Inferior parietal cortex (tissue), 1 donor: ENCODE results near the gene MYEOV.

ENCODE experiments used
- DNase-seq: peaks from one replicate; pipeline ENCODE4 v3.0.0-alpha.2; 2016; ENCODE audit errors: extremely low spot score

The MYEOV gene

GRCh38 chr11:69301455-69302401, 7.8 kb downstream of the MYEOV start:
- no peak for DNase-seq

DNA sequence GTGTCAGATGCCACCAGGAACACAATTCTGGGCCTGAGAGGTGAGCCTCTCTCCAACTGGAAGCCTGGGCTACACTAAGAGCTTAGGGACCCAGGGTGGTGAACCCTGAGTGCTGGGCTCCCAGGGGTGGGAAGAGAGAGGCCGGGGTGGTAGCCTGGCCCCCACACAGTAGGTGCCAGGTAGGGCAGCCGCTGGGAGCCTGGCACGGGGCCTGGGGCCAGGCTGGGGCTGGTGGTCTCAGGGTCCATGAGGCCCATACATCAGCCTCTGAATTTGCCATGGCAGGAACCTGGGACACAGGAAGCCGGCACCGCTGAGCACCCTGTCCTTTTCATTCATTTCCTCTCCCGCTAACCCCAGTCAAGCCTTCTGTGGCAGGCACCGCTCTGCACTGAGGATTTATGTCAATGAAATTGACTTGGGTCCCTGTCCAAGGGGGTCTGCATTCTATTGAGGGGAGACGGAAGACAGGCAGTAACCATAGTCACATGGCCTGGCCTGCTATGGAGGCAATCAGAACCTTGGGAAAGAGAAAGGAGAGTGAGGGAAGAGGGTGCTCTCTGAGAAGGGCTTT, 8.6 kb downstream of the MYEOV start:
- DNase-seq: no peak

DNA sequence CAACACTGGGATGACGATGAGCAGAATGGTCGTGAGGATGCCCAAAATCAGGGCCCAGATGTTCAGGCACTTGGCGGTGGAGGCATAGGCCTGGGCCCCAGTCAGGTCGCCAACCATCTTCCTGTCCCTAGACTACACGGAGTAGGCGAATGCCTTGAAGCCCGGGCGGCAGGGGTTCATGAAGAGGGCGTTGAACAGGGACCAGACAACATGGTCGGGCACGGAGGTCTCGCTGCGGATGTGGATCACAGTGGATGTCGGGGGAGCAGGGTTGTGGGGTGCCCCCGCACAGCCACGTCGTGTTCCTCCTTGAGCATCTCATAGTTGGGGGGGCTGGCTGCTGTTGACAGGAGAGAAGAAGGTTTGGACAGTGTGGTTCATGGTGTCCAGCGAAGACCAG, 9.5 kb downstream of the MYEOV start:
- DNase-seq: no peak

DNA sequence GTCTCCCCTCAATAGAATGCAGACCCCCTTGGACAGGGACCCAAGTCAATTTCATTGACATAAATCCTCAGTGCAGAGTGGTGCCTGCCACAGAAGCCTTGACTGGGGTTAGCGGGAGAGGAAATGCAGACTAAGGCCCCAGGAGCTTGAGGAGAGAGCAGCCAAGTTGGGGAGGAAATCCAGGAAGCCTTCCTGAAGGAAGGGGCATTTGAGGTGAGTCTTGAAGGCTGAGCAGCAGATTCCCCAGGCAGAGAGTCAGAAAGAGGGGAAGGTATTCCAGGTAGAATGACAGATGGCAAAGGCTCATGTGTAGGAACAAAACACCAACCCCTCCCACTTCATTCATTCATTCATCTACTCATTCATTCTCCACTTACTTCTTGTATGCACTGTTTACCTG, 10.3 kb downstream of the MYEOV start:
- DNase-seq: no peak

- no peak for DNase-seq
These were observed 10.7 kb downstream of the MYEOV start for GRCh38 chr11:69304686-69305085.

DNA sequence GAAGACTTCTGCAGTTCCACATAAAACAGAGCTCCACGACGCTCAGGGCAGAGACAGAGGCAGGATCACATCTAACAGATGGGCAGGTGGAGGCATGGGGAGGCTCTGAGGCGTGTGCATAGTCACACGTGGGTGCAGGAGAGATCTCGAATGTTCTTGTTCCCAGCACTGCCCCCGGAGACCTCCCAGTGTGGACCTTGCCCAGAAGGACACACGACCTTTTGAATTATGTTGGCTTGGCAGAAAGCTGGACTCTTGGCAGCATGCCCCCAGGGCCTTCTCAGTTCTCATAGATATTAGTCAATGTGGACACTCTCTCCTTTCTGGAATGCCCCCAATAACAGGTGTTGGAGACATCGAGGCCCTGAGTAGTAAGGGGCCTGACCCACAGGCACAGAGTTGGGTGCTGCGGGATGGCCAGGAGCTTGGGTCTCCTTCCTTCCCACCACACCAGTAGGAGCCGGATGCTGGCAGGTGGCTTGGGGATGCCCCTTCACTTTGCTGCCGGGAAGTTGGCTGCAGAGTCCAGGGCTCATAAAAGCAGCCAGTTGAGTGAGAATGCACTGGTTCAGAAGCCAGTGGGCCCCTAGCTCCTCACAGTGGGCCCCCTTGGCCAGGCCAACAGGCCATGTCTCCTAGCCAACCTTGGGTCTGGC, 12.1 kb downstream of the MYEOV start:
- no peak for DNase-seq

GRCh38 chr11:69306821-69307220, 12.9 kb downstream of the MYEOV start:
- no peak for DNase-seq

DNA sequence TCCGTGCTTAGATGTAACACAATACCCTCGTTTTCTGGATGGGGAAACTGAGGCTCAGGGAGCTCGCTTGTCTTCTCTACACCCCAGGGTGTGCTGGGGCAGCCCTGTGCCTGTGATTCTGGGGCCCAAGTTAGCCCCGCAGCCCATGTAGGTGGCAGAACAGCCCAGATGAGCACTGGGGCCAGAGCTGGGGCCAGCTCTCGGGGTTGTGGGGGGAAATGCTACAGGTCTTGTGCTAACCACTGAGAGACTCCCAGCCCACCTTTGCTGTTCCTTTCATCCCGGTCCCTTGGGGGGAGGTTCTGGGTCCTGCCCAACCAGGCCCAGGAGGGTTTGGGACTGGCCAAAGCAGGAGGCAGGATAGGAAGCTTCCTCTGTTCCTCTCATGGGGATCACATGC, 13.5 kb downstream of the MYEOV start:
- DNase-seq: no peak

- DNase-seq: no peak
These were observed 14.0 kb downstream of the MYEOV start for GRCh38 chr11:69307871-69308431.

GRCh38 chr11:69308491-69308911, 14.5 kb downstream of the MYEOV start:
- no peak for DNase-seq

GRCh38 chr11:69308936-69309615, 15.1 kb downstream of the MYEOV start:
- DNase-seq: no peak

GRCh38 chr11:69309631-69310280, 15.8 kb downstream of the MYEOV start:
- no peak for DNase-seq

GRCh38 chr11:69310351-69310750, 16.4 kb downstream of the MYEOV start:
- DNase-seq: no peak

DNA sequence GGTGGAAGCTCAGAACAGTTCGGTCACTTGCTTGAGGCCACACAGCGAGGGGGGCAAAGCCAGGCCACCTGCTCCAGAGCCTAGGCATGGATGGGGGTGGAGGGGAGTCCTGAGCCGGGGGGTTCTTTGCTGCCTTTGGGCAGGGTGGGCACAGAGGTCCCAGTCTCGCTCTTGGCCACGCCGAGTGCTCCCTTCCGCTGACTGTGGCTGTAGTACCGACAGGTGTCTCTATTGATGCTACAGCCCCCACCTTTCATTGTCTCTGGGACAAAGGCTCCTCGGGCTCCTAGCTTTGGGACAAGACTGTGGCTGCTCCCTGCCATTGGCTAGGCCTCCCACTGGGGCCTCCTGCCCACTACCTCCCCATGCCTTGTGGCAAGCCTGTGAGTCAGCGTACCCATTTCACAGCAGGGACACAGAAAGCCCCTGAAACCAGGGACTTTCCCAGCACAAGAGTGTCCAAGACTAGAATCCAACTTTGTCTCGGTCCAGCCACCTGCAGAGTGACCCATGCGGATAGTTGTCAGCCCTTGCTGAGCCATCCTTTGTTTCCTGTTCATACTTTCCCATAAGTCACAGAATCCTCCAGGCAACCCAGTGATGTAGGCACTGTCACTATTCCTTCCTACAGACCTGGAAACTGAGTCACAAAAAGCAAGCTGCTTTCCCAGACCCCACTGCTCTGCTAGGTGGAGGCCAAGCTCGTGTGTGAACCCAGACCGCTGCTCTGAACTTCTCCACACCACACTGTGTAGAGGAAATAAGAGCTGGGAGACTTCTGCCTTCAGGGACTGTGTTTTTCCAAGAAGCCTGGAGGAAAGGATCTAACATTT, 17.2 kb downstream of the MYEOV start:
- DNase-seq: no peak

DNA sequence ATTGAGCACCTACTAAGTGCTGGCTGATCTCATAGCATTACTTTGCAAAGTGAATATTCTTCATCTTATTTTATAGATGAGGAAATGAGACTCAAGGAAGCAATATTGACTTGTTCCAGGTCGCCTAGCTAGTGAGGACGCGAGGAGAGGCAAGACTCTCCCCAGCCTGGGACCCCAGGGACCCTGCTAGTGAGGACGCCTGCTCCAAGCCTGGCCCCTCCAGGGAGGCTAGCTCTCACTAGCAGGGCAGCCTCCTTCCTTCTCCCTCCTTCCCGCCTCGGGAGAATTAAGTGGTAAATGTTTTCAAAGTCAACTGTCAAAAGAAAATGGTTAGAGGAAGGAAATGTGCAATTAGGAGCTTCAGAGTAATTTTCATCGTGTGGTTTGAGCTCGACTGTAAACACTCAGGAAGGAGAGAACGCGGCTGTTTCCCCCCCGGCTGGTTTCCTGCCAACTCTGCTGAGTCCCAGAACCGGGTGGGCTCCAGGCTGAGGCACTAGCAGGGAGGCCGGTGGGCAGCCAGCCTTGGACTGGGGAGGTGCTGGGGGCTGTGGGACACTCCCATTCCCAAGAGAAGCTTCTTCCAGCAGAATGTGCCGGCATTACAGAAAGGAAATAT, 17.9 kb downstream of the MYEOV start:
- DNase-seq: no peak

- no peak for DNase-seq
These were observed 18.8 kb downstream of the MYEOV start for GRCh38 chr11:69312453-69313404.

DNA sequence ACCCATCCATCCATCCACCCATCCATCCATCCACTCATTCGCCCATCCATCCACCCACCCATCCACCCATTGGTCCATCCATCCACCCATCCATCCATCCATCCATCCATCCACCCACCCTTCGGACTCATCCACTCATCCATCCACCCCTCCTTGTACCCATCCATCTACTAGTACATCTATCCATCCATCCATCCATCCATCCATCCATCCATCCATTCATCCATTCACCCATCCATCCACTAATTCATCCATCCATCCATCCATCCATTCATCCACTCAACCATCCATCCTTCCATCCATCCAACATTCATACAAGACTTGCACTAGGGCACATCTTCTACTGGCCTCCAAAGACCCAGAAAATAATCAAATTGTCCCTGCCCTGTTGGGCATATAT, 20.0 kb downstream of the MYEOV start:
- no peak for DNase-seq

DNA sequence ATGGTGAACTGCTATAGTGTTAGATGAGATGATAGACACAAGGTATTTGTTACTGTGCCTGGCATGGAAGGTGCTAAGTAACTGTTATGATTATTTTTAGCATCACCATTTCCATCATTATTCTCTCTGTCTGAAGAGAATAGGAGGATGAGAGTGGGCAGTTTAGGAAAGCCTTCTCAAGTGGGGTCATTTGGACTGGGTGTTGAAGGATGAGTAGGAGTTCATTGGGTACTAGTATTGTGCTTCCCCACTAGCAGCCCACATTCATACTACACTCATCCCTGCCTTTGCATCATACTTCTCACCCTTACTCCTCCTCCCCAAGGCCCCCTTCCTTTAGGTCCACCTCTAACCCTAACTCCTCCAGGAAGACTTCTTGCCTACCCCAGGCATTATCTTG, 20.6 kb downstream of the MYEOV start:
- DNase-seq: no peak

DNA sequence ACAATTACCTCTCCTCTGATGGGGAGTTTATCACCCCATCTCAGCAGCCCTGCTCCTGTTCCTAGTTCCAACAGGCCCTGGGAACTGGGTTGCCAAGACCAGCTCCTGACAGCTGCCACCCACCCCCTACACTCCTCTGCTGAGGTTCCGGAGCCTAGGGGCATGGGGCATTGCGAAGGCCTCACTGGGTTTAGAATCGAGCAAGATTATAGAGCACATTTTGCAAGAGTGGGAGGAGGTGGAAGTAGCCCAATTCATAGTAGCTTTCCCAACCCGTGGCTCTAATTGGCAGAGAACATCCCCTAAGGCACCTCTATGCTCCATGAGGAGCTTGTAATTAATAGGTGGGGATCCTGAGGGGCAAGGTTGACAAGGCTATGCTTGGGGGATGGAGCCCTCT, 23.0 kb downstream of the MYEOV start:
- no peak for DNase-seq
